ENCODE data around the gene NFIB. TPM values are rescaled to one million over a fixed set of nuclear protein-coding genes. Genes with fewer than 3 reads are reported as not detected.

NFIB gene
- total and polyA plus RNA-seq, 2 donors from 2014 or later: 15.6 to 112 TPM

DNA sequence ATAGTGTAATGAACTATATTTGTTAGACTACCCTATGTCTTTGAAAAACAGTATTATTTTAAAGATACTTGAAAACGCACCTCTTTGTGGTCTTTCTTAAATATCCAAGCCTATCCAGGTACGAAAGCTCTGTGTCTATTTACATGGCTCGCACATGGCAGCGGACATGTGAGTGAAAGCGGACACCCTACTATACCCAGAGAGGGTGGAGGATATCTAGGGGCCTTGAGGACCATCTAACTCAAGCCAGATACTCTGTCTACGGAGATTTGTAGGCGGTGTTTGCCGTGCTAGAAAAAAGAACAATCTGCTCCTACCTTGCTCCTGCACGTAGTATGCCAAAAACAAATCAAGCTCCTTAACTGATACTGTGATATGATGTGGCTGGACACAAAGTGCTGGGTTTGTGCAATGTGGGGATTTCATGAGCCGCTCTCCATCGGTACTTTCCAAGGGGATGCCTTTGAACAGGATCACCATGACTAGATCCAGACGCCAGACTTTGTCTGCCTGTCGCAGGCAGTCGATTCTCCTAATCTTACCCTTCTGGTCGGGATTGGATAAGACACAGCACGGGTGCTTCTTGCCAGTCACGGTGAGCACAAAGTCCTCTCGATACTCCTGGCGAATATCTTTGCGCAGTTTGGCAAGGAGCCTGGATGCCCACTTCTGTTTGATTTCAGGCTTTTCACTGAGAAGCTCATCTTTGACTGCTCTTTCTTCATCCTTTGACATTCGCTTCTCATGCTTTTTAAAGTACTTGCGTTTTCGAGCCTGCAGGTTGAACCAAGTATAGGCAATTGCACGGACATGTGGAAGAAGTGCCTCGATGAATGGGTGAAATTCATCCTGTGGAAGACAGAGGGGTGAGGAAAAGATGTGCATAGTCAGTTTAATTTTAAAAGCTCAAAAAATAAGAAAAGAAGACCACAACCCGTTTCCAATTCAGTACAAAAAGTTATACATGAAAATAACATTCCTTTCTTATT lies 7.0 kb downstream of the NFIB start:
- Histone ChIP-seq H3K27me3 (ENCODE audit: control insufficient read depth, insufficient read depth, low read length) (peaks cover 14% of the 10 kb centered on the region), H3K4me1 (ENCODE audit: control insufficient read depth in 2 of 3, insufficient read depth in 2 of 3, low read depth in 1 of 3, low read length in 3 of 3) (peaks cover 0 to 21% (median 4%) of the 10 kb centered on the region in 3 donors), H3K9ac (ENCODE audit: low read length in 3 of 3) (no peak overlapping the region), H3K4me3 (ENCODE audit: low read length in 3 of 3) (no peak overlapping the region), H3K9me3 (ENCODE audit: control insufficient read depth in 2 of 3, insufficient read depth in 1 of 3, low read length in 3 of 3) (no peaks in the 10 kb centered on the region), H3K27ac (ENCODE audit: low read depth in 2 of 2, low read length in 2 of 2) (peak overlapping the region in 1 of 2 donors; percentile 8), H3K36me3 (ENCODE audit: control insufficient read depth in 2 of 3, insufficient read depth in 3 of 3, low read length in 3 of 3) (peaks cover 0 to 11% (median 8%) of the 10 kb centered on the region in 3 donors)
- TF ChIP-seq, protein P1, sequence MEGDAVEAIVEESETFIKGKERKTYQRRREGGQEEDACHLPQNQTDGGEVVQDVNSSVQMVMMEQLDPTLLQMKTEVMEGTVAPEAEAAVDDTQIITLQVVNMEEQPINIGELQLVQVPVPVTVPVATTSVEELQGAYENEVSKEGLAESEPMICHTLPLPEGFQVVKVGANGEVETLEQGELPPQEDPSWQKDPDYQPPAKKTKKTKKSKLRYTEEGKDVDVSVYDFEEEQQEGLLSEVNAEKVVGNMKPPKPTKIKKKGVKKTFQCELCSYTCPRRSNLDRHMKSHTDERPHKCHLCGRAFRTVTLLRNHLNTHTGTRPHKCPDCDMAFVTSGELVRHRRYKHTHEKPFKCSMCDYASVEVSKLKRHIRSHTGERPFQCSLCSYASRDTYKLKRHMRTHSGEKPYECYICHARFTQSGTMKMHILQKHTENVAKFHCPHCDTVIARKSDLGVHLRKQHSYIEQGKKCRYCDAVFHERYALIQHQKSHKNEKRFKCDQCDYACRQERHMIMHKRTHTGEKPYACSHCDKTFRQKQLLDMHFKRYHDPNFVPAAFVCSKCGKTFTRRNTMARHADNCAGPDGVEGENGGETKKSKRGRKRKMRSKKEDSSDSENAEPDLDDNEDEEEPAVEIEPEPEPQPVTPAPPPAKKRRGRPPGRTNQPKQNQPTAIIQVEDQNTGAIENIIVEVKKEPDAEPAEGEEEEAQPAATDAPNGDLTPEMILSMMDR (IDR thresholded peaks at IDR 0.05; ENCODE audit: borderline replicate concordance, extremely low read depth, insufficient read depth): no peak
- FAIRE-seq (no peak), DNase-seq (no peak)
- intact Hi-C loops (cut with DNase I): no loop called here

DNA sequence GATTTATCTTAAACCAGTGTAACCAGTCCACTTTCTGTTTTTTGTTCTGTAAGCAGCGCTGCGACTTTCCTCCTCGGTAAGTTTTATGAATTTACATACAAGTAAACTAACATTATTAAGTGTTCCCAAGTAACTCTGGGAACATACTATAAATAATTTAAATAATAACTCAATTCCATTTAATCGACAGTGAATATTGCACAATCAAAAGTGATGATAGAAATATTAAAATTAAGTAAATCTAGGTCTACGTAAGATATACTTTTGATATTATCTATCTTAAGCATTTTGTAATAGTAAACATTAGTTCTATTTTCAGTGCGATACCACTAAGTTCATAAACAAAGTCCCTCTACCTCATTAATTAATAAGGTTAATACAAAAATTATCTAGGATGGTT lies 7.8 kb downstream of the NFIB start:
- H3K4me3 ChIP-seq (ENCODE audit: low read length in 3 of 3): no peak overlapping the region
- peaks cover 0 to 26% (median 7%) of the 10 kb centered on the region in 3 donors for H3K4me1 ChIP-seq (ENCODE audit: control insufficient read depth in 2 of 3, insufficient read depth in 2 of 3, low read depth in 1 of 3, low read length in 3 of 3)
- TF ChIP-seq, protein P1 (IDR thresholded peaks at IDR 0.05; ENCODE audit: borderline replicate concordance, extremely low read depth, insufficient read depth): no peak
- FAIRE-seq (peak; percentile 78), DNase-seq (no peak)
- H3K27ac ChIP-seq (ENCODE audit: low read depth in 2 of 2, low read length in 2 of 2): no peak overlapping the region
- H3K27me3 ChIP-seq (ENCODE audit: control insufficient read depth, insufficient read depth, low read length): peaks cover 13% of the 10 kb centered on the region
- H3K9ac ChIP-seq (ENCODE audit: low read length in 3 of 3): no peak overlapping the region
- intact Hi-C loops (cut with DNase I): no loop called here
- H3K9me3 ChIP-seq (ENCODE audit: control insufficient read depth in 2 of 3, insufficient read depth in 1 of 3, low read length in 3 of 3): no peaks in the 10 kb centered on the region
- H3K36me3 ChIP-seq (ENCODE audit: control insufficient read depth in 2 of 3, insufficient read depth in 3 of 3, low read length in 3 of 3): peaks cover 0 to 11% (median 8%) of the 10 kb centered on the region in 3 donors

DNA sequence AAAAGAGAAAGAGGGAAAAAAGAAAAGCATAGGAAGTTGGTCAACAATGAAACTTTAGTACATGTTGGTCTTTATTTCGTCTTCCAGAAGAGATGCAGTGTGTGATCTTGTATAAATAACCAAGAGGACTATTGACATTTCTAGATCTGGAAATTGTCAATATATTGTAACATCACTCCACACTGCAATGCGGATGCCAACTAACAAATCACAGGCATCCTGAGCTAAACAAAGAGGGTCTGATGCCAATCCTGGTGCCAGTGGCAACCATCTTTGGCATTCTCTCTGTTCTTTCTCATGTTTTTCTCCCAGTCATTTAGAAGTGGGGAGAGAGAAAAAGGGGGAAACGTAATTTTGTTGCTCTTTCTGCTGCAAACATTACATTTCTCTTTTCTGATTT lies 9.7 kb downstream of the NFIB start:
- TF ChIP-seq, protein P1 (IDR thresholded peaks at IDR 0.05; ENCODE audit: borderline replicate concordance, extremely low read depth, insufficient read depth): no peak
- no peak for FAIRE-seq
- Histone ChIP-seq H3K36me3 (ENCODE audit: control insufficient read depth in 2 of 3, insufficient read depth in 3 of 3, low read length in 3 of 3) (peaks cover 0 to 11% (median 8%) of the 10 kb centered on the region in 3 donors), H3K27ac (ENCODE audit: low read depth in 2 of 2, low read length in 2 of 2) (no peak overlapping the region), H3K4me1 (ENCODE audit: control insufficient read depth in 2 of 3, insufficient read depth in 2 of 3, low read depth in 1 of 3, low read length in 3 of 3) (peaks cover 0 to 28% (median 5%) of the 10 kb centered on the region in 3 donors), H3K4me3 (ENCODE audit: low read length in 3 of 3) (no peak overlapping the region), H3K9ac (ENCODE audit: low read length in 3 of 3) (no peak overlapping the region), H3K9me3 (ENCODE audit: control insufficient read depth in 2 of 3, insufficient read depth in 1 of 3, low read length in 3 of 3) (no peaks in the 10 kb centered on the region), H3K27me3 (ENCODE audit: control insufficient read depth, insufficient read depth, low read length) (peaks cover 6% of the 10 kb centered on the region)
- no peak for DNase-seq
- intact Hi-C loops (cut with DNase I): no loop called here

Measured in kidney (tissue), 14 donors.